CD4-positive, alpha-beta T cell treated with Interferon gamma for 1 hour (primary cell): Measurements from ENCODE around the gene C1orf105.

Source experiments
- DNase-seq: peaks from one replicate; pipeline ENCODE4 v3.0.0-alpha.2; 2020

Gene C1orf105

GRCh38 chr1:172460887-172461315 lies 40.4 kb downstream of the C1orf105 start:
- DNase-seq: no peak

GRCh38 chr1:172465617-172466016 lies 45.1 kb downstream of the C1orf105 start:
- no peak for DNase-seq

GRCh38 chr1:172466795-172467407 lies 46.4 kb downstream of the C1orf105 start:
- DNase-seq: no peak

GRCh38 chr1:172467446-172467845 lies 47.0 kb downstream of the C1orf105 start:
- DNase-seq: no peak

- no peak for DNase-seq
Observed at GRCh38 chr1:172468296-172468695, 47.8 kb downstream of the C1orf105 start.

- DNase-seq: no peak
Observed at GRCh38 chr1:172469717-172470116, 49.2 kb downstream of the C1orf105 start.

- DNase-seq: no peak
Observed at GRCh38 chr1:172470149-172470548, 49.7 kb downstream of the C1orf105 start.

- no peak for DNase-seq
Observed at GRCh38 chr1:172471666-172472065, 51.2 kb downstream of the C1orf105 start.

- no peak for DNase-seq
Observed at GRCh38 chr1:172472495-172472894, 52.0 kb downstream of the C1orf105 start.

GRCh38 chr1:172473302-172473701 lies 52.8 kb downstream of the C1orf105 start:
- no peak for DNase-seq

- DNase-seq: no peak
Observed at GRCh38 chr1:172473842-172474241, 53.4 kb downstream of the C1orf105 start.

GRCh38 chr1:172476218-172476811 lies 55.8 kb downstream of the C1orf105 start:
- DNase-seq: no peak

- no peak for DNase-seq
Observed at GRCh38 chr1:172477216-172477615, 56.7 kb downstream of the C1orf105 start.

- no peak for DNase-seq
Observed at GRCh38 chr1:172477741-172478140, 57.3 kb downstream of the C1orf105 start.

GRCh38 chr1:172478485-172478884 lies 58.0 kb downstream of the C1orf105 start:
- DNase-seq: no peak

GRCh38 chr1:172480431-172480830 lies 59.9 kb downstream of the C1orf105 start:
- DNase-seq: no peak

- no peak for DNase-seq
Observed at GRCh38 chr1:172482044-172482443, 61.6 kb downstream of the C1orf105 start.

GRCh38 chr1:172483448-172483847 lies 63.0 kb downstream of the C1orf105 start:
- no peak for DNase-seq

- DNase-seq: no peak
Observed at GRCh38 chr1:172484252-172484651, 63.8 kb downstream of the C1orf105 start.

- DNase-seq: no peak
Observed at GRCh38 chr1:172485626-172486025, 65.1 kb downstream of the C1orf105 start.

GRCh38 chr1:172486805-172487454 lies 66.4 kb downstream of the C1orf105 start:
- DNase-seq: no peak

GRCh38 chr1:172487550-172487949 lies 67.1 kb downstream of the C1orf105 start:
- DNase-seq: no peak

- no peak for DNase-seq
Observed at GRCh38 chr1:172488393-172488792, 67.9 kb downstream of the C1orf105 start.

- DNase-seq: no peak
Observed at GRCh38 chr1:172489847-172490246, 69.4 kb downstream of the C1orf105 start.
